ENCODE measurements around the gene SRPX2. TPM values are rescaled to one million over a fixed set of nuclear protein-coding genes. Genes with fewer than 3 reads are reported as not detected.

SRPX2 gene
- total RNA-seq, 1 experiment from 2014 or later: 77.8 TPM

DNA sequence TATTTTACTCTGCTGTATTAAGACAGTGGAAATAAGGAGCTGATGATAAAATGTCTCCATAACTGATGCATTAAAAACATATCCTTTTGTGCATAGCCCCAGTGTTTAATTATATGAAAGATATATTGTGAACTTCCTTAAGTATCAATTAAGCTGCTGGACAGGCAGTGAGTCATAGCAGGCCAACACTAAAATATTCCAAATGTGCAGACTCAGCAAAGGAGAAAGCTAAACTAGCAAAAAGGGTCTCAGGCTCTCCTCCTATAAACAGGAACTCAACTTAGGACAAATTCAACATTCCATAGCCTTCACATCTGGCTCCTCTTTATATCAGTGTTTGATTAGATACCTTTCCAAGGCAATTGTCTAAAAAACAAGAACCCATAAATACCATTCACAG is 43.7 kb upstream of the SRPX2 start:
- Histone ChIP-seq H2AFZ (no peak overlapping the region), H3K4me3 (no peak overlapping the region), H3K79me2 (ENCODE audit: low read depth) (no peaks in the 10 kb centered on the region), H3K36me3 (ENCODE audit: low read depth) (no peaks in the 10 kb centered on the region), H4K20me1 (ENCODE audit: insufficient read depth) (no peaks in the 10 kb centered on the region), H3K9me2 (ENCODE audit: insufficient read depth) (no peaks in the 10 kb centered on the region), H3K9me3 (ENCODE audit: insufficient read depth, low read depth) (no peaks in the 10 kb centered on the region), H3F3A (ENCODE audit: insufficient read depth, low read depth) (no peaks in the 10 kb centered on the region), H3K4me1 (replicated peaks; ENCODE audit: insufficient read depth) (no peaks in the 10 kb centered on the region), H3K4me2 (no peak overlapping the region), H3K27ac (no peak overlapping the region), H3K27me3 (ENCODE audit: insufficient read depth, low read depth) (no peaks in the 10 kb centered on the region)
- POLR2A ChIA-PET (ENCODE audit: unreplicated experiment): no interaction called here
- no peak for DNase-seq
- CTCF ChIA-PET: no interaction called here
- intact Hi-C loops (cut with micrococcal nuclease; ENCODE audit: unreplicated experiment): no loop called here
- no TSS peak for BruUV-seq (replicated peaks)
- TF ChIP-seq, protein P1, sequence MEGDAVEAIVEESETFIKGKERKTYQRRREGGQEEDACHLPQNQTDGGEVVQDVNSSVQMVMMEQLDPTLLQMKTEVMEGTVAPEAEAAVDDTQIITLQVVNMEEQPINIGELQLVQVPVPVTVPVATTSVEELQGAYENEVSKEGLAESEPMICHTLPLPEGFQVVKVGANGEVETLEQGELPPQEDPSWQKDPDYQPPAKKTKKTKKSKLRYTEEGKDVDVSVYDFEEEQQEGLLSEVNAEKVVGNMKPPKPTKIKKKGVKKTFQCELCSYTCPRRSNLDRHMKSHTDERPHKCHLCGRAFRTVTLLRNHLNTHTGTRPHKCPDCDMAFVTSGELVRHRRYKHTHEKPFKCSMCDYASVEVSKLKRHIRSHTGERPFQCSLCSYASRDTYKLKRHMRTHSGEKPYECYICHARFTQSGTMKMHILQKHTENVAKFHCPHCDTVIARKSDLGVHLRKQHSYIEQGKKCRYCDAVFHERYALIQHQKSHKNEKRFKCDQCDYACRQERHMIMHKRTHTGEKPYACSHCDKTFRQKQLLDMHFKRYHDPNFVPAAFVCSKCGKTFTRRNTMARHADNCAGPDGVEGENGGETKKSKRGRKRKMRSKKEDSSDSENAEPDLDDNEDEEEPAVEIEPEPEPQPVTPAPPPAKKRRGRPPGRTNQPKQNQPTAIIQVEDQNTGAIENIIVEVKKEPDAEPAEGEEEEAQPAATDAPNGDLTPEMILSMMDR (conservative IDR thresholded peaks at IDR 0.05): no peak
- TF ChIP-seq EZH2 (IDR thresholded peaks at IDR 0.05; ENCODE audit: low read depth): no peak

DNA sequence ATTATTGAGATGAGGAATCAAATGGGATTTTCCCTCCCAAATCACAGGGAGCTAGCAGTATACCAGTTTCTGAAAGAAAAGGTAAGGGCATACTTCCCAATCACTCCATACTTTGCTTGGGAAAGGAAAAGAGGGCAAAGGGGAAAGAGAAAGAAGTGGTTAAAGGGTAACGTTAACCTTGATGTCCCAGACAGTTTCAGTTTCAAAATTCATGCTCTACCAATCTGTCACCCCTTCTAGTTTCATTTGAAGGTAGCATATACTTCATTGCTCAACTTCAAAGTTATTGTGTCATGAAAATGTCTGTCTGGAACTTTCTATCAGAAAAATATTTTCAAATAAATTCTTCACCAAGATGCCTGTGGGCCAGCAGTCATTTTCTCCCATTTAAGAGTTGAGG is 43.2 kb upstream of the SRPX2 start:
- Histone ChIP-seq H3K4me2 (no peak overlapping the region), H3F3A (ENCODE audit: insufficient read depth, low read depth) (no peaks in the 10 kb centered on the region), H3K79me2 (ENCODE audit: low read depth) (no peaks in the 10 kb centered on the region), H3K4me1 (replicated peaks; ENCODE audit: insufficient read depth) (no peaks in the 10 kb centered on the region), H3K27me3 (ENCODE audit: insufficient read depth, low read depth) (no peaks in the 10 kb centered on the region), H3K9me2 (ENCODE audit: insufficient read depth) (no peaks in the 10 kb centered on the region), H3K9me3 (ENCODE audit: insufficient read depth, low read depth) (no peaks in the 10 kb centered on the region), H3K27ac (no peak overlapping the region), H3K36me3 (ENCODE audit: low read depth) (no peaks in the 10 kb centered on the region), H2AFZ (no peak overlapping the region), H3K4me3 (no peak overlapping the region), H4K20me1 (ENCODE audit: insufficient read depth) (no peaks in the 10 kb centered on the region)
- CTCF ChIA-PET: no interaction called here
- intact Hi-C loops (cut with micrococcal nuclease; ENCODE audit: unreplicated experiment): no loop called here
- no TSS peak for BruUV-seq (replicated peaks)
- TF ChIP-seq EZH2 (IDR thresholded peaks at IDR 0.05; ENCODE audit: low read depth): no peak
- TF ChIP-seq, protein P1 (conservative IDR thresholded peaks at IDR 0.05): no peak
- POLR2A ChIA-PET (ENCODE audit: unreplicated experiment): no interaction called here
- DNase-seq: no peak

DNA sequence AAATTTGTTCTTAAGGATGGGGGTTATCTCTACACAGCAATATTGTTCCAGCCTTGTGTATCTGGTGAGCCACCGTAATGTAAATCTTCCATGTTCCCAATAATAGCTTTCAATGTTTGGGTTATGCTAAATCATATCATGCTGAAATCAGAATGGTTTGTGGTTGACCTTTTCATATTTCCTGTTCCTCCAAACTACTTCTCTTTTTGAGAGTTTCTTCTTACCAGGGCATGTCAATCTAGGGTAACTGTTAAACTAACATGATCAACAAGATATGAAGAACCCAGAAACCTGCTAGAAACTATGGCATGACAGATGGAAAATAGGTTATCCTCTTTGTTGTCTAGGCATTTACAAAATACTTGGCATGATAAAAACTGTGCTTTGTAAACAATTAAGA is 37.2 kb upstream of the SRPX2 start:
- H3K27me3 ChIP-seq (ENCODE audit: insufficient read depth, low read depth): no peaks in the 10 kb centered on the region
- no peaks in the 10 kb centered on the region for H4K20me1 ChIP-seq (ENCODE audit: insufficient read depth)
- H3K9me3 ChIP-seq (ENCODE audit: insufficient read depth, low read depth): no peaks in the 10 kb centered on the region
- POLR2A ChIA-PET (ENCODE audit: unreplicated experiment): no interaction called here
- no peak overlapping the region for H3K4me2 ChIP-seq
- no TSS peak for BruUV-seq (replicated peaks)
- TF ChIP-seq, protein P1 (conservative IDR thresholded peaks at IDR 0.05): no peak
- no peak for TF ChIP-seq EZH2 (IDR thresholded peaks at IDR 0.05; ENCODE audit: low read depth)
- DNase-seq: no peak
- H3K9me2 ChIP-seq (ENCODE audit: insufficient read depth): no peaks in the 10 kb centered on the region
- H3K36me3 ChIP-seq (ENCODE audit: low read depth): no peaks in the 10 kb centered on the region
- no peak overlapping the region for H3K27ac ChIP-seq
- no peaks in the 10 kb centered on the region for H3K4me1 ChIP-seq (replicated peaks; ENCODE audit: insufficient read depth)
- H3K79me2 ChIP-seq (ENCODE audit: low read depth): no peaks in the 10 kb centered on the region
- H3F3A ChIP-seq (ENCODE audit: insufficient read depth, low read depth): no peaks in the 10 kb centered on the region
- H2AFZ ChIP-seq: no peak overlapping the region
- CTCF ChIA-PET: no interaction called here
- no peak overlapping the region for H3K4me3 ChIP-seq
- intact Hi-C loops (cut with micrococcal nuclease; ENCODE audit: unreplicated experiment): no loop called here

Data from PC-9 (cell line).